Fibroblast of lung (primary cell): ENCODE data around the gene MAML2.

Experiments
- CTCF ChIP-seq, 2 donors: IDR thresholded peaks in 1 of 2; conservative IDR thresholded peaks in 1 of 2; 1 replicate in 1 of 2; 2 replicates in 1 of 2; pipeline ENCODE4 v1.5.1; 2011 to 2012; ENCODE audit warnings: low read length in 2 of 2, control low read depth in 1 of 2, inconsistent platforms in 1 of 2, low read depth in 1 of 2, mild to moderate bottlenecking in 1 of 2
- EZH2 ChIP-seq: IDR thresholded peaks from 2 replicates; pipeline ENCODE4 v1.5.1; 2012; ENCODE audit warnings: low read length, control low read depth, mild to moderate bottlenecking; ENCODE audit errors: missing control alignments

- TF ChIP-seq CTCF (conservative IDR thresholded peaks at IDR 0.05 in 1 of 2, IDR thresholded peaks at IDR 0.05 in 1 of 2; ENCODE audit: low read depth in 1 of 2, low read length in 2 of 2) = no peak
- TF ChIP-seq EZH2 = no peak
Measured at GRCh38 chr11:96075532-96075959, 267.4 kb downstream of the MAML2 start.
